ENCODE results near the gene SLC23A2. TPM values are rescaled to one million over a fixed set of nuclear protein-coding genes. Genes with fewer than 3 reads are reported as not detected.

Gene SLC23A2
- polyA plus RNA-seq, 1 of the 3 experiments (the other 2 are of a cell fraction) = 14.0 TPM

- TF ChIP-seq SIN3A (IDR thresholded peaks at IDR 0.05; ENCODE audit: borderline replicate concordance, low read depth, low read length) = no peak
- no peak for TF ChIP-seq GABPA (IDR thresholded peaks at IDR 0.05; ENCODE audit: low read depth)
- no peak for TF ChIP-seq YY1 (IDR thresholded peaks at IDR 0.05; ENCODE audit: low read depth)
- TF ChIP-seq, protein P1, sequence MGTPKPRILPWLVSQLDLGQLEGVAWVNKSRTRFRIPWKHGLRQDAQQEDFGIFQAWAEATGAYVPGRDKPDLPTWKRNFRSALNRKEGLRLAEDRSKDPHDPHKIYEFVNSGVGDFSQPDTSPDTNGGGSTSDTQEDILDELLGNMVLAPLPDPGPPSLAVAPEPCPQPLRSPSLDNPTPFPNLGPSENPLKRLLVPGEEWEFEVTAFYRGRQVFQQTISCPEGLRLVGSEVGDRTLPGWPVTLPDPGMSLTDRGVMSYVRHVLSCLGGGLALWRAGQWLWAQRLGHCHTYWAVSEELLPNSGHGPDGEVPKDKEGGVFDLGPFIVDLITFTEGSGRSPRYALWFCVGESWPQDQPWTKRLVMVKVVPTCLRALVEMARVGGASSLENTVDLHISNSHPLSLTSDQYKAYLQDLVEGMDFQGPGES (IDR thresholded peaks at IDR 0.05; ENCODE audit: low read depth, low read length) = no peak
- TF ChIP-seq EZH2phosphoT487 (IDR thresholded peaks at IDR 0.05; ENCODE audit: borderline replicate concordance, low read depth) = no peak
- TF ChIP-seq, protein P2, sequence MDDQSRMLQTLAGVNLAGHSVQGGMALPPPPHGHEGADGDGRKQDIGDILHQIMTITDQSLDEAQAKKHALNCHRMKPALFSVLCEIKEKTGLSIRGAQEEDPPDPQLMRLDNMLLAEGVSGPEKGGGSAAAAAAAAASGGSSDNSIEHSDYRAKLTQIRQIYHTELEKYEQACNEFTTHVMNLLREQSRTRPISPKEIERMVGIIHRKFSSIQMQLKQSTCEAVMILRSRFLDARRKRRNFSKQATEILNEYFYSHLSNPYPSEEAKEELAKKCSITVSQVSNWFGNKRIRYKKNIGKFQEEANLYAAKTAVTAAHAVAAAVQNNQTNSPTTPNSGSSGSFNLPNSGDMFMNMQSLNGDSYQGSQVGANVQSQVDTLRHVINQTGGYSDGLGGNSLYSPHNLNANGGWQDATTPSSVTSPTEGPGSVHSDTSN (IDR thresholded peaks at IDR 0.05) = no peak
- no peak for TF ChIP-seq RCOR1 (IDR thresholded peaks at IDR 0.05; ENCODE audit: low read length)
- TF ChIP-seq EP300 (IDR thresholded peaks at IDR 0.05; ENCODE audit: borderline replicate concordance in 1 of 2, low read depth in 1 of 2, low read length in 1 of 2) = no peak
- TF ChIP-seq POLR2AphosphoS5 (IDR thresholded peaks at IDR 0.05; ENCODE audit: low read depth, low read length) = no peak
- TF ChIP-seq FOXM1 (IDR thresholded peaks at IDR 0.05; ENCODE audit: low read depth) = no peak
- TF ChIP-seq RXRA (IDR thresholded peaks at IDR 0.05; ENCODE audit: borderline replicate concordance, low read depth) = no peak
- no peak for TF ChIP-seq MXI1 (IDR thresholded peaks at IDR 0.05; ENCODE audit: low read depth, low read length)
- TF ChIP-seq USF2 (IDR thresholded peaks at IDR 0.05; ENCODE audit: borderline replicate concordance, low read depth, low read length) = no peak
- no peak for TF ChIP-seq FOXJ3 (CRISPR knock-in tag; IDR thresholded peaks at IDR 0.05)
- no peak for TF ChIP-seq MAX (IDR thresholded peaks at IDR 0.05; ENCODE audit: low read depth)
- TF ChIP-seq, protein P3, sequence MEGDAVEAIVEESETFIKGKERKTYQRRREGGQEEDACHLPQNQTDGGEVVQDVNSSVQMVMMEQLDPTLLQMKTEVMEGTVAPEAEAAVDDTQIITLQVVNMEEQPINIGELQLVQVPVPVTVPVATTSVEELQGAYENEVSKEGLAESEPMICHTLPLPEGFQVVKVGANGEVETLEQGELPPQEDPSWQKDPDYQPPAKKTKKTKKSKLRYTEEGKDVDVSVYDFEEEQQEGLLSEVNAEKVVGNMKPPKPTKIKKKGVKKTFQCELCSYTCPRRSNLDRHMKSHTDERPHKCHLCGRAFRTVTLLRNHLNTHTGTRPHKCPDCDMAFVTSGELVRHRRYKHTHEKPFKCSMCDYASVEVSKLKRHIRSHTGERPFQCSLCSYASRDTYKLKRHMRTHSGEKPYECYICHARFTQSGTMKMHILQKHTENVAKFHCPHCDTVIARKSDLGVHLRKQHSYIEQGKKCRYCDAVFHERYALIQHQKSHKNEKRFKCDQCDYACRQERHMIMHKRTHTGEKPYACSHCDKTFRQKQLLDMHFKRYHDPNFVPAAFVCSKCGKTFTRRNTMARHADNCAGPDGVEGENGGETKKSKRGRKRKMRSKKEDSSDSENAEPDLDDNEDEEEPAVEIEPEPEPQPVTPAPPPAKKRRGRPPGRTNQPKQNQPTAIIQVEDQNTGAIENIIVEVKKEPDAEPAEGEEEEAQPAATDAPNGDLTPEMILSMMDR (IDR thresholded peaks at IDR 0.05) = no peak
- WGBS (ENCODE audit: low lambda C conversion rate) = 100% methylated on average over 2 of the region's 2 CpGs
- H4K20me1 ChIP-seq (ENCODE audit: insufficient read depth) = no peaks in the 10 kb centered on the region
- no peak overlapping the region for H2AFZ ChIP-seq (ENCODE audit: low read depth)
- no peaks in the 10 kb centered on the region for H3K9me3 ChIP-seq
- ChIA-PET POLR2A (interaction anchor here (0.5 kb wide), 1 partner anchor 25 kb away, joined by 3 read pairs; no protein-coding TSS in a partner anchor), CTCF (no interaction called here)
- H3K4me2 ChIP-seq = no peak overlapping the region
- no peaks in the 10 kb centered on the region for H3K9me2 ChIP-seq
- H3K9ac ChIP-seq = no peak overlapping the region
- no peak overlapping the region for H3K4me3 ChIP-seq (ENCODE audit: low read depth in 2 of 2, low read length in 1 of 2)
- H3K27me3 ChIP-seq (ENCODE audit: insufficient read depth) = no peaks in the 10 kb centered on the region
- no peaks in the 10 kb centered on the region; a peak in 1 of 4 replicates for H3K4me1 ChIP-seq (ENCODE audit: control insufficient read depth in 1 of 2, insufficient read depth in 2 of 2, low read depth in 1 of 2, low read length in 1 of 2)
- no peaks in the 10 kb centered on the region for H3K79me2 ChIP-seq (ENCODE audit: insufficient read depth)
- no peak for DNase-seq
- peaks cover 0 to 23% of the 10 kb centered on the region in 2 experiments for H3K36me3 ChIP-seq (replicated peaks in 1 of 2; ENCODE audit: control insufficient read depth in 1 of 2, insufficient read depth in 2 of 2, low read length in 1 of 2)
- H3K27ac ChIP-seq (ENCODE audit: low read depth in 2 of 2, low read length in 1 of 2) = no peak overlapping the region
- H3F3A ChIP-seq (replicated peaks; ENCODE audit: insufficient read depth) = no peaks in the 10 kb centered on the region
Observed at GRCh38 chr20:4866429-4866828, 134.9 kb downstream of the SLC23A2 start.
